ENCODE data around the gene PIMREG.

DNA sequence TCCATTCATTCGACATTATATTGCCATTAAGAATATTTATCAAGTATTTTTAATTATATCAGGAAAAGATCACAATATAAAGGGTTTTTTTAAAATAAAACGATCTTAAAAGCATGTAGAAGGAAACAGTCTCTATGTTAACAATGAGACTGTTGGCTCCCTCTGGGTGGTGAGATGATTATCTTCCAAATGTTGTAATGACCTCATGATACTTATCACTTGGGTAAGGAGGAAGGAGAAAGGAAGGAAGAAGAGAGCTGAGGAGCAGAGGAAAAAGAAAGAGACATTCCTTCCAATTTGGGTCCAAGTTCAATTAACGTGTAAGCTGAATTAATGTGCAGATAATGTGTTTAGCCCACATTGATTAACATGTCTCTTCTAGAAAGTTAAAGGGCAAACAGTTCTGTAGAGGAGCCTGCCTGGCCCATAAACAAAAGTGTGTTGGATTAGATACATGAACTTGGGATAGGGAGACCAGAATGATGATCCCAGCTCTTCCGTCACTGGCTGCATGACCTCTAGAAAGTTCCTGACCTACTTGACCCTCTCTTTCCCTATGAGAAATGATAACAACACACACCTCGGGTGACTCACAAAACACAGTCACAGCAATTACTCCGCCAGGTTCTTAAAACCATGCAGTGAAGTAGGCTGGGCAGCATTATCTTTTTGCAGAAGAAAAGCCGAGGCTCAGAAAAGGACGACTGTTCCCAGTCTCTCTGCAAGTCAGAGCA is 32.0 kb downstream of the PIMREG start:
- TF ChIP-seq EZH2phosphoT487 (conservative IDR thresholded peaks at IDR 0.05; ENCODE audit: low read length): no peak
- TF ChIP-seq, protein P1, sequence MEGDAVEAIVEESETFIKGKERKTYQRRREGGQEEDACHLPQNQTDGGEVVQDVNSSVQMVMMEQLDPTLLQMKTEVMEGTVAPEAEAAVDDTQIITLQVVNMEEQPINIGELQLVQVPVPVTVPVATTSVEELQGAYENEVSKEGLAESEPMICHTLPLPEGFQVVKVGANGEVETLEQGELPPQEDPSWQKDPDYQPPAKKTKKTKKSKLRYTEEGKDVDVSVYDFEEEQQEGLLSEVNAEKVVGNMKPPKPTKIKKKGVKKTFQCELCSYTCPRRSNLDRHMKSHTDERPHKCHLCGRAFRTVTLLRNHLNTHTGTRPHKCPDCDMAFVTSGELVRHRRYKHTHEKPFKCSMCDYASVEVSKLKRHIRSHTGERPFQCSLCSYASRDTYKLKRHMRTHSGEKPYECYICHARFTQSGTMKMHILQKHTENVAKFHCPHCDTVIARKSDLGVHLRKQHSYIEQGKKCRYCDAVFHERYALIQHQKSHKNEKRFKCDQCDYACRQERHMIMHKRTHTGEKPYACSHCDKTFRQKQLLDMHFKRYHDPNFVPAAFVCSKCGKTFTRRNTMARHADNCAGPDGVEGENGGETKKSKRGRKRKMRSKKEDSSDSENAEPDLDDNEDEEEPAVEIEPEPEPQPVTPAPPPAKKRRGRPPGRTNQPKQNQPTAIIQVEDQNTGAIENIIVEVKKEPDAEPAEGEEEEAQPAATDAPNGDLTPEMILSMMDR (IDR thresholded peaks at IDR 0.05; ENCODE audit: insufficient read depth, low read length, poor library complexity, severe bottlenecking): no peak

Data from SU-DHL-6 (cell line).